ENCODE data around the gene USF3. TPM values are rescaled to one million over a fixed set of nuclear protein-coding genes. Genes with fewer than 3 reads are reported as not detected.

The USF3 gene
- total and polyA plus RNA-seq, 2 of the 13 experiments (the other 11 are each of a cell fraction or from before 2014, with no cell fraction given): 6.3 to 15.2 TPM

- no peak for TF ChIP-seq ZNF142 (CRISPR knock-in tag; IDR thresholded peaks at IDR 0.05)
- no peak for TF ChIP-seq TOE1 (CRISPR knock-in tag; IDR thresholded peaks at IDR 0.05)
- no peak for TF ChIP-seq SIX4 (CRISPR knock-in tag; IDR thresholded peaks at IDR 0.05)
- no peak for TF ChIP-seq ERF (CRISPR knock-in tag; IDR thresholded peaks at IDR 0.05)
These were observed 64.9 kb downstream of the USF3 start (continued) for GRCh38 chr3:113631573-113631972.

DNA sequence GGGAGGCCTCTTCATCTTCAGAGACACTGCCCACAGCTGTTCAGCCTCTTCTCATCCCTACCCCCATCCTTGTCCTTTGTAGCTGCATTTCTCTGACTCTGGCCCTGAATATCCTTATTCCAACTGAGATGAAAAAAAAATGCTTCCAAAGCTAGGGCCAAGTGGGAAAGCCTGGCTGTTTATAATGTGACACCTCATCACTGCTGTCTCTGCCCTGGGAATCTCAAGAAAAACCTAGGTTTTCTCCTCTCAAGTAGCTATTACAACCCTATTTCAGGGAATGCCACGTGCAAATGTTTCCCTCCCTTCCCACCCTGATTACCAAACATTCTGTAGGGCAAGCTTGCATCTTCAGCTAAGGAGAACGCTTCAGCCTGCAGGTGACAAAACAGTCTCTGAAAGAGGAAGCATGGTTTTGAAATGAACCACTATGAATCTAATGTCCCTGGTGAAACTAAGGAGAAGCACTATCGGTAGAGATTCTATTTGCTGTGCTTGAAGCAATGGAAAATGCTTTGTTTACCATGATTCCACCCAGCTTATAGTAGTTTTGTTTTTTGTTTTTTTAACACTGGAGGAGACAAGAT lies 65.4 kb downstream of the USF3 start:
- Histone ChIP-seq H3K27ac (ENCODE audit: extremely low read length, insufficient read depth, low read length) (no peak overlapping the region), H3K27me3 (ENCODE audit: control insufficient read depth in 1 of 2, insufficient read depth in 2 of 2, low read length in 2 of 2) (0 out of 5 replicates have a peak, but pooled peaks cover 0 to 9% of the 10 kb centered on the region in 2 experiments), H3K4me2 (ENCODE audit: low read depth, low read length) (peak overlapping the region; percentile 85), H3K9me3 (ENCODE audit: low read length) (no peaks in the 10 kb centered on the region), H4K20me1 (ENCODE audit: insufficient read depth, low read length) (no peaks in the 10 kb centered on the region), H3K4me3 (replicated peaks in 1 of 3; ENCODE audit: insufficient read depth in 1 of 3, low read depth in 2 of 3, low read length in 3 of 3) (peak overlapping the region in 1 of 3 experiments; percentile 55; a peak in 1 of 6 replicates), H3K79me2 (ENCODE audit: insufficient read depth, low read length) (no peaks in the 10 kb centered on the region), H3K9ac (ENCODE audit: insufficient read depth, low read depth, low read length) (no peak overlapping the region), H3K36me3 (replicated peaks in 1 of 2; ENCODE audit: control insufficient read depth in 1 of 2, insufficient read depth in 2 of 2, low read length in 2 of 2) (no peaks in the 10 kb centered on the region), H2AFZ (ENCODE audit: low read length) (no peak overlapping the region), H3K4me1 (ENCODE audit: insufficient read depth, low read length) (peaks cover 75% of the 10 kb centered on the region)
- BruUV-seq (replicated peaks): no TSS peak
- WGBS (ENCODE audit: low lambda C conversion rate): 13% methylated on average over 3 of the region's 3 CpGs
- POLR2A ChIA-PET: interaction anchor here (1.2 to 2.4 kb wide), 2 partner anchors 32 to 65 kb away, joined by 6 to 11 read pairs; partner anchors contain the start of gene USF3
- CTCF ChIA-PET (ENCODE audit: low intra/inter-chr PET ratio, low total read pairs): no interaction called here
- ATAC-seq (no peak), DNase-seq (ENCODE audit: low spot score) (no peak), FAIRE-seq (no peak)
- intact Hi-C loops (cut with micrococcal nuclease; ENCODE audit: unreplicated experiment): loop anchor here (2.0 to 5.0 kb wide), 2 partner anchors 32 to 66 kb away; partner anchors contain the start of gene USF3
- in situ Hi-C loops (cut with HindIII; ENCODE audit: extremely low pct_ligation_motif_present, low pct_unique_long_range_greater_than_20kb): no loop called here
- no peak for TF ChIP-seq PRMT3 (CRISPR knock-in tag; IDR thresholded peaks at IDR 0.05; ENCODE audit: borderline replicate concordance, low read depth)
- TF ChIP-seq AGO1 (IDR thresholded peaks at IDR 0.05; ENCODE audit: low read depth, low read length, poor library complexity, severe bottlenecking): no peak
- no peak for TF ChIP-seq ZNF782 (CRISPR knock-in tag; IDR thresholded peaks at IDR 0.05; ENCODE audit: borderline replicate concordance)
- no peak for TF ChIP-seq FUBP1 (CRISPR knock-in tag; IDR thresholded peaks at IDR 0.05; ENCODE audit: borderline replicate concordance)
- TF ChIP-seq ATAD3A (CRISPR knock-in tag; IDR thresholded peaks at IDR 0.05): no peak
- TF ChIP-seq CHD2 (IDR thresholded peaks at IDR 0.05; ENCODE audit: low read depth, low read length): no peak
- no peak for TF ChIP-seq U2AF1 (optimal IDR thresholded peaks at IDR 0.05; ENCODE audit: low read depth, low read length)
- TF ChIP-seq ZNF740 (CRISPR knock-in tag; IDR thresholded peaks at IDR 0.05): no peak
- no peak for TF ChIP-seq ZNF24 (IDR thresholded peaks at IDR 0.05)
- TF ChIP-seq KDM4B (CRISPR knock-in tag; IDR thresholded peaks at IDR 0.05): no peak
- TF ChIP-seq KDM3A (CRISPR knock-in tag; IDR thresholded peaks at IDR 0.05; ENCODE audit: low read depth): no peak
- TF ChIP-seq ZNF737 (CRISPR knock-in tag; IDR thresholded peaks at IDR 0.05; ENCODE audit: borderline replicate concordance): no peak
